ENCODE measurements around the gene PRKCB.

- TF ChIP-seq SIN3A (IDR thresholded peaks at IDR 0.05; ENCODE audit: borderline replicate concordance, insufficient read depth, low read length) = no peak
- no peak for TF ChIP-seq TAF1 (IDR thresholded peaks at IDR 0.05; ENCODE audit: borderline replicate concordance, insufficient read depth, low read length)
- TF ChIP-seq POLR2AphosphoS5 (IDR thresholded peaks at IDR 0.05; ENCODE audit: low read depth, low read length) = no peak
Observed at GRCh38 chr16:24036038-24036543, 200.3 kb downstream of the PRKCB start.

All from PFSK-1 (cell line).